A673 (cell line): ENCODE results near the gene ARPIN.

Experiments used
- CTCF ChIP-seq: fragments of 300-800, 200-600 bp; sonication (generic); conservative IDR thresholded peaks from 2 replicates; pipeline ENCODE4 v1.5.1; 2017; ENCODE audit warnings: low read depth, mild to moderate bottlenecking, antibody characterized with exemption, low read length, moderate library complexity, mixed read lengths
- EZH2 ChIP-seq: fragments of 200-600 bp; sonication (generic); IDR thresholded peaks from 2 replicates; pipeline ENCODE4 v1.6.1; 2017; ENCODE audit warnings: borderline replicate concordance, low read depth, mild to moderate bottlenecking, mixed read lengths, antibody characterized with exemption, low read length; ENCODE audit not compliant: poor library complexity, severe bottlenecking

GRCh38 chr15:89947385-89947784 is 34.6 kb upstream of the ARPIN start:
- TF ChIP-seq CTCF (no peak), EZH2 (no peak)
